Skeletal muscle cell (primary cell): Measurements from ENCODE around the gene DHRSX.
"Not testable (repeated sequence)": the region's sequence is repeated elsewhere in the genome, so short reads cannot be mapped to it uniquely, and the experiment has no call there.

ENCODE experiments used
- DNase-seq: peaks from one replicate; pipeline ENCODE4 v3.0.0-alpha.2; 2010; ENCODE audit warnings: low read depth
- H3K4me3 ChIP-seq: 2 replicates; pipeline ENCODE4 v1.5.1; 2011; ENCODE audit warnings: low read depth, mild to moderate bottlenecking, control low read depth, low read length, moderate library complexity

Gene DHRSX

GRCh38 chrX:2384486-2384885 lies 116.3 kb downstream of the DHRSX start:
- no peak overlapping the region for H3K4me3 ChIP-seq
- DNase-seq = no peak

- no peak for DNase-seq
- no peak overlapping the region for H3K4me3 ChIP-seq
Measured at GRCh38 chrX:2383735-2384134, 117.0 kb downstream of the DHRSX start.

GRCh38 chrX:2383144-2383543 lies 117.6 kb downstream of the DHRSX start:
- no peak overlapping the region for H3K4me3 ChIP-seq
- no peak for DNase-seq

DNA sequence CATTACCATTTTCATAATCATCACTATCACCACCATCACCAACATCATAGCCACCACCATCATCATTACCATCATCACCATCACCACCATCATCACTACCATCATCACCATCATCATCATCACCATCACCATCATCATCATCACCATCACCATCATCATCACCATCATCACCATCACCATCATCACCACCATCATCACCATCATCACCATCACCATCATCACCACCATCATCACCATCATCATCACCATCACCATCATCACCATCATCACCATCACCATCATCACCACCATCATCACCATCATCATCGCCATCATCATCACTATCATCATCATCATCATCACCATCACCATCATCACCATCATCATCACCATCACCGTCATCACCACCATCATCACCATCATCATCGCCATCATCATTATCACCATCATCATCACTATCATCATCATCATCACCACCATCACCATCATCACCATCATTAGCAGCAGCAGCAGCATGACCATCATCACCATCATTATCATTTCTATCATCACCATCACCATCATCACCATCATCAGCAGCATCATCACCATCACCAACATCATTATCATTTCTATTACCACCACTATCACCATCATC lies 118.2 kb downstream of the DHRSX start:
- H3K4me3 ChIP-seq, DNase-seq: not testable (repeated sequence)

DNA sequence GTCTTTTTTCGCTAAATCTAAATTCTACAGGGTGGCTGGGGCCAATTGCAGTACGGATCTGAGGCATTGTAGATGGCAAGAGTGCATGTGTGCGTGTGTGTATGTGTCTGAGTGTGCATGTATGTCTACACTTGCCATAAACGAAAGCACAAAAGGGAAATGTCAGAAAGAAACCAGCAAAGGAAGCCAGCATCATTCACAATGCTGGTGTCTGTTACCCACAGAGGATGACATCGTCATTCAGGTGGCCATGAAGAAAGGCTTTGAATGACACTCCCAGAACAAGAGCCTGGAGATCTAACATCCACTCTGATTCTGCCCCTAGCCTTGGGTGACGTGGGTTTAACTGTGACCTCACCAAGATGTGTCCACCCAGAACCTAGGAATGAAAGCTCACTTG lies 124.6 kb downstream of the DHRSX start:
- no peak for DNase-seq

DNA sequence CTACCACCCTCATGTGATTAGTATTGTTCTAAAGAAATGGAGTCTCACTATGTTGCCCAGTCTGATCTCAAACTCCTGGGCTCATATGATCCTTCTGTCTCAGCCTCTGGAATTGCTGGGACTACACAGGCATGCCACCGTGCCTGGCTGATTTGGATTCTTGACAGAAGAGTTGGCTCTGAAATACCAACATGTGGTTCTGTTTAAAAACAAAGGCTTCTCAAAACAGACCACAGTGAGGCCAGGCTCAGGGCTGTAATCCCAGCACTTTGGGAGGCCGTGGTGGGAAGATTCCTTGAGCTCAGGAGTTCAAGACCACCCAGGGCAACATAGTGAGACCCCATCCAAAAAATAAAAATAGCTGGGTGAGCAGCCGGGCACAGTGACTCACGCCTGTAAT lies 126.7 kb downstream of the DHRSX start:
- DNase-seq = no peak
- no peak overlapping the region for H3K4me3 ChIP-seq

More for the DNA sequence above, 124.6 kb downstream of the DHRSX start:
- H3K4me3 ChIP-seq = no peak overlapping the region

- no peak for DNase-seq
- no peak overlapping the region for H3K4me3 ChIP-seq
Measured at GRCh38 chrX:2373615-2374014, 127.2 kb downstream of the DHRSX start.

- DNase-seq = no peak
- H3K4me3 ChIP-seq = no peak overlapping the region
Measured at GRCh38 chrX:2371026-2371711, 129.6 kb downstream of the DHRSX start.

DNA sequence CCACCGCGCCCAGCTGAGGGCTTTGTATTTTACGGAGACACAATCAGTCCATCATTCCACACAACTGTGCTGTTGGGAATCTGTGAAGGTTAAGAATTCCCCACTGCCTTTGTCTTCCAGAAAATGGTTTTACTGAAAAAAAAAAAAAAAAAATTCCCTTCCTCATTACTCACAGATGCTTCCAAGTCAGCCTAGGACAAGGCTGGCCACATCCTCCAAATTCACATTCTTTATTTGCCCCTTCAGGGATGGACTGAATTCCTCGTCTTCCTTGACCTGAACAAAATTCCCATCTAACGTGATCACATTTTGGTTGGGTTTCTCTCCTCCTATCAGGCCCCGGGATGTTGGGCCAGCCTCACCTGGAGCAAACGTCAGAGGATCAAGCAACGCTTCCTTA lies 130.3 kb downstream of the DHRSX start:
- no peak overlapping the region for H3K4me3 ChIP-seq
- no peak for DNase-seq

- DNase-seq = no peak
- no peak overlapping the region for H3K4me3 ChIP-seq
Measured at GRCh38 chrX:2369206-2369605, 131.6 kb downstream of the DHRSX start.

- DNase-seq = no peak
- H3K4me3 ChIP-seq = no peak overlapping the region
Measured at GRCh38 chrX:2360731-2361130, 140.0 kb downstream of the DHRSX start.

DNA sequence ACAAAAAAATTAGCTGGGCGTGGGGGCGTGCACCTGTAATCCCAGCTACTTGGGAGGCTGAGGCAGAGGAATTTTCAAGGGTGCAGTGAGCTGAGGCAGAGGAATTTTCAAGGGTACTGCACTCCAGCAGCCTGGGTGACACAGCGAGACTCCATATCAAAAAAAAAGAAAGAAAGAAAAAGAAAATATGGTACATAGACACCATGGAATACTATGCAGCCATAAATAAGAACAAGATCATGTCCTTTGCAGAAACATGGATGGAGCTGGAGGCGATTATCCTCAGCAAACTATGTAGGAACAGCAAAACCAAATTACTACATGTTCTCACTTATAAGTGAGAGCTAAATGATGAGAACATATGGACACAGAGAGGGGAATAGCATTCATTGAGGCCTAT lies 141.3 kb downstream of the DHRSX start:
- not testable (repeated sequence) for H3K4me3 ChIP-seq, DNase-seq

GRCh38 chrX:2351999-2352995 lies 148.5 kb downstream of the DHRSX start:
- peak; percentile 91 for DNase-seq
- H3K4me3 ChIP-seq = peak overlapping the region; percentile 13

DNA sequence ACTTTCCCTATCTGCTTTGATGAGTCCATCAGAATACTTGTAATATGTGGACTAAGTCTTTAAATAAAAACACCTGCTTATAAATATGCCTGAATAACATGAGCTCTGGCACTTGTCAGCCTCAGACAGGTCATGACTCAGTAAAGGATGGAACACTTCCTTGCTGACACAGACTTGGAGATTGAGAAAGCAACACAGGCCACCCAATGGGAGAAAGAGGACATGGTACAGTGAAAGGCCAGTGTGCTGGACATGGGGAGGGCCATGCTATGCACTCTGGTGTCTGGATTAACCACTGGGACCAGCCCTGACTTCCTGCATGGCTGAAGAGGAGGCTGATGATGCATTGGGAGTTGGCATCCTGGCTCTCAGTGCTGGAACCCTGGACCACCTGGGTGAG lies 149.5 kb downstream of the DHRSX start:
- DNase-seq = no peak
- no peak overlapping the region for H3K4me3 ChIP-seq

- not testable (repeated sequence) for DNase-seq, H3K4me3 ChIP-seq
Measured at GRCh38 chrX:2350703-2351102, 150.1 kb downstream of the DHRSX start.

DNA sequence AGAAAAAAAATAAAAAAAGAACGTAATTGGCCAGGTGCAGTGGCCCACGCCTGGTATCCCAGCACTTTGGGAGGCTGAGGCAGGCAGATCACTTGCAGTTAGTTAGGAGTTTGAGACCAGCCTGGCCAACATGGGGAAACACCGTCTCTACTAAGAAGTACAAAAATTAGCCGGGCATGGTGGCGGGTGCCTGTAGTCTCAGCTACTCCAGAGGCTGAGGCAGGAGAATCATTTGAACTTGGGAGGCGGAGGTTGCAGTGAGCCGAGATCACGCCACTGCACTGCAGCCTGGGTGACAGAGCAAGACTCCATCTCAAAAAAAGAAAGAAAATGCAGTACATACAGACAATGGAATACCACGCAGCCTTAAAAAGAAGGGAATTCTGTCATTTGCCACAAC lies 150.7 kb downstream of the DHRSX start:
- not testable (repeated sequence) for H3K4me3 ChIP-seq, DNase-seq

DNA sequence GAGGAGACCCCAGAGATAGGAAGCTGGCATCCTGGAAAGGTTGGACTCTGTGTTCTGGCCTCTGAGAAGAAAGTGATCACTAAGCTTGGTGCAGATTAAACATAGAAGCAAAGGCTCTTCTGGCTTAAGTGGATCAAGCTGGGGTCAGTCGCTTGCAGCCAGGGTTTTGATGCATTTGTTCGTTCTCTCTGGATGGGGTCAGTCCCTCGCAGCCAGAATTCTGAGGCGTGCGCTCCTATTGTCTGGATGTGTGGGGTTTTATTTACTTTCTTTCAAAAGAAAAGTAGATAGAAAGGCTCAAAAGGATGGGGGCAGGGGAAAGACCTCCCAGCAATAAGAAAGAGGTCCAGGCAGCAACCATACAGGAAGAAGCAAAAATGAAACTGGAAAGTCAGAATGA lies 152.6 kb downstream of the DHRSX start:
- no peak for DNase-seq
- H3K4me3 ChIP-seq = no peak overlapping the region

GRCh38 chrX:2346158-2346557 lies 154.6 kb downstream of the DHRSX start:
- no peak for DNase-seq
- H3K4me3 ChIP-seq = no peak overlapping the region

- no peak overlapping the region for H3K4me3 ChIP-seq
- no peak for DNase-seq
Measured at GRCh38 chrX:2345562-2345961, 155.2 kb downstream of the DHRSX start.

DNA sequence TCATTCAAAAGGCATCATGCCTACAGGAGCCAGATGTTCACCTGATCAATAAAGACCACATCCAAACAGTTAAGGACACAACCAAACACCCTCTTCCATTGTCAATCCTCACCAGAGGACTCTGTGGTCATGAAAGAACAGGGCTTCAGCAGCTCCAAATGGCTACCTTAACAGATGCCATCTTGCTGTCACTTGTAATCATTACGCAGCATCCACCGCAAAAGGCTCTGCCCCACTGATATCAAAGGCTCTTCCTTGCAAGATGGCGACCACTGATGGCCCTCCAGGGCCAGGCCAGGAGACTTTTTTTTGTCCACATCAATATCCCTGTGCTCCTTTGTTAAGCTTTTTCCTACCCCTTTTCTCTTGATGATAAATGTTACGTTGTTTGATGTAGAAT lies 157.4 kb downstream of the DHRSX start:
- DNase-seq = no peak
- H3K4me3 ChIP-seq = no peak overlapping the region
